Left lung (tissue), 10 donors: ENCODE results near the gene IQGAP3. TPM values are rescaled to one million over a fixed set of nuclear protein-coding genes. Genes with fewer than 3 reads are reported as not detected.
"Not testable (repeated sequence)": the region's sequence is repeated elsewhere in the genome, so short reads cannot be mapped to it uniquely, and the experiment has no call there.

Source experiments
- ATAC-seq: fragments of 200-7000 bp; cut with Tn5 transposase; one replicate; pipeline ENCODE4 v1.9.1; 2020; ENCODE audit warnings: moderate library complexity
- DNase-seq, 4 donors: peaks; one replicate each; pipeline ENCODE4 v3.0.0-alpha.2; 2013 to 2020
- H3K27ac ChIP-seq, 2 donors: fragments of 200-600 bp; sonication (generic) in 1 of 2; one replicate each; pipeline versions ENCODE4 v1.5.0 to v1.8.0; 2020 to 2021
- H3K27me3 ChIP-seq, 2 donors: fragments of 200-600 bp; sonication (generic) in 1 of 2; one replicate each; pipeline versions ENCODE4 v1.5.0 to v1.8.0; 2020 to 2021
- H3K36me3 ChIP-seq, 2 donors: fragments of 200-600 bp; sonication (generic) in 1 of 2; one replicate each; pipeline versions ENCODE4 v1.5.0 to v1.8.0; 2020 to 2021
- H3K4me1 ChIP-seq, 2 donors: fragments of 200-600 bp; one replicate each; pipeline ENCODE4 v1.8.0; 2021
- H3K4me3 ChIP-seq, 2 donors: fragments of 200-600 bp; sonication (generic) in 1 of 2; one replicate each; pipeline versions ENCODE4 v1.5.0 to v1.8.0; 2020 to 2021; ENCODE audit warnings: mild to moderate bottlenecking in 1 of 2
- H3K9me3 ChIP-seq, 2 donors: fragments of 200-600 bp; sonication (generic) in 1 of 2; one replicate each; pipeline versions ENCODE4 v1.5.0 to v1.8.0; 2020 to 2021
- intact Hi-C, 2 donors: fragments of 100-400 bp; cut with DNase I; formaldehyde crosslinking; loops; one replicate each; pipeline versions ENCODE4 v1.11.2 to v1.14.2; 2022
- polyA plus RNA-seq, 6 donors: library from polyadenylated mRNA; unstranded; fragments of 120-200 nt; gene quantifications; one replicate each; pipeline ENCODE4 v1.2.1, GENCODE V29; 2013; ENCODE audit not compliant: insufficient read length in 6 of 6
- total RNA-seq, 2 donors: library from RNA; stranded (reverse); fragmentation: NEBNext Ultra II Directional; extraction: Animal tissue kit (Norgen Biotek cat#: 25700); gene quantifications; one replicate each; pipeline ENCODE4 v1.2.1, GENCODE V29; 2021
- TF ChIP-seq, protein P1 (sequence below), 2 donors: fragments of 200-600 bp; sonication (generic) in 1 of 2; IDR thresholded peaks; one replicate each; pipeline versions ENCODE4 v1.5.0 to v1.8.0; 2021; ENCODE audit warnings: antibody characterized with exemption in 2 of 2
- donor health status: DM: no; HTN: yes; CAD: no.
- donor health status: DM: no; HTN: no; CAD: no.

Gene IQGAP3
- total and polyA plus RNA-seq, 8 donors = 2.8 to 26.7 (median 13.1) TPM

DNA sequence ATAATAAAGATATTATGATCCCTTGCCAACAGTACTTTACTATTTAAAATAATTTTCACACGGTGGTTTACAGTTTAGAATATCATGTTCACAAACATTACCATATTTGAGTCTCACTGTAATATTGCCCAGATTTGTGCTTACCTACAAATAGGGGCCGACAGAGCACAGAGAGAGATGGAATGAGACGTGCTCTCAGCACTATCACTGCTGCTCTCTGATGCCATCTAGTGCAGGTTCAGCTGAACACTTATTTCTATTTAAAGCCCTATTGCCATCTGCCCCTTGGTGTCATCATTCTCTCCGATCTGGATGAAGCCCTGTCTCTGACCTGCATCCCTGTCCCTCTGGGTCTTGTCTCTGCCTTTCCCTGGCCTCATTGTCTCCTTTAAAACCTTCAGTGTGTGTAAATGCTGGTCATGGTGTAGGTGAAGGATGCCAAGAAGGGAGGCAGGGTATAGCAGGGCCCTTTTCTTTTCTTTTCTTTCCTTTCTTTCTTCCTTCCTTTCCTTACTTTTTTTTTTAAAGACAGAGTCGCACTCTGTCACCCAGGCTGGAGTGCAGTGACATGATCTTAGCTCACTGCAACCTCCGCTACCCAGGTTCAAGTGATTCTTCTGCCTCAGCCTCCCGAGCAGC, 35.8 kb upstream of the IQGAP3 start:
- Histone ChIP-seq H3K4me3 (no peak overlapping the region), H3K9me3 (no peaks in the 10 kb centered on the region), H3K27me3 (peaks cover 0 to 37% of the 10 kb centered on the region in 2 donors), H3K4me1 (no peaks in the 10 kb centered on the region), H3K27ac (no peak overlapping the region), H3K36me3 (no peaks in the 10 kb centered on the region)
- DNase-seq = peak in 2 of 4 donors; percentile 35 to 65
- ATAC-seq = peak; percentile 98
- TF ChIP-seq, protein P1, sequence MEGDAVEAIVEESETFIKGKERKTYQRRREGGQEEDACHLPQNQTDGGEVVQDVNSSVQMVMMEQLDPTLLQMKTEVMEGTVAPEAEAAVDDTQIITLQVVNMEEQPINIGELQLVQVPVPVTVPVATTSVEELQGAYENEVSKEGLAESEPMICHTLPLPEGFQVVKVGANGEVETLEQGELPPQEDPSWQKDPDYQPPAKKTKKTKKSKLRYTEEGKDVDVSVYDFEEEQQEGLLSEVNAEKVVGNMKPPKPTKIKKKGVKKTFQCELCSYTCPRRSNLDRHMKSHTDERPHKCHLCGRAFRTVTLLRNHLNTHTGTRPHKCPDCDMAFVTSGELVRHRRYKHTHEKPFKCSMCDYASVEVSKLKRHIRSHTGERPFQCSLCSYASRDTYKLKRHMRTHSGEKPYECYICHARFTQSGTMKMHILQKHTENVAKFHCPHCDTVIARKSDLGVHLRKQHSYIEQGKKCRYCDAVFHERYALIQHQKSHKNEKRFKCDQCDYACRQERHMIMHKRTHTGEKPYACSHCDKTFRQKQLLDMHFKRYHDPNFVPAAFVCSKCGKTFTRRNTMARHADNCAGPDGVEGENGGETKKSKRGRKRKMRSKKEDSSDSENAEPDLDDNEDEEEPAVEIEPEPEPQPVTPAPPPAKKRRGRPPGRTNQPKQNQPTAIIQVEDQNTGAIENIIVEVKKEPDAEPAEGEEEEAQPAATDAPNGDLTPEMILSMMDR (IDR thresholded peaks at IDR 0.05) = peak; percentile 57 to 61
- intact Hi-C loops = loop anchor here in 1 of 2 donors (5.0 to 10.0 kb wide), 2 partner anchors 153 to 226 kb away; no protein-coding TSS in a partner anchor

DNA sequence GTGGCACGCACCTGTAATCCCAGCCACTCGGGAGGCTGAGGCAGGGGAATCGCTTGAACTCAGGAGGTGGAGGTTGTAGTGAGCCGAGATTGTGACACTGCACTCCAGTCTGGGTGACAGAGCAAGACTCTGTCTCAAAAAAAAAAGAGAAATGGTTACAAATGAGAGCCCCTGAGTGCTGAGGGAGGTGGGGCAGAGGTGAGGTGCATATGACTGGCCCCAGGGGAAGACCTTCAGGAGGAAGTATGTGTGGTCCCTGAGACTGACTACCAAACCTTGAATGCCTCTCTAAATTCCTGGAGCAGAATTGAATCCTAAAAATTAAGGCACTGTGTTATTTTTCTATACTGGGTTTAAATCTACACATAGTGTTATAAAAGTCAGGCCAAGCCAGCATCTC, 35.0 kb upstream of the IQGAP3 start:
- not testable (repeated sequence) for H3K4me3 ChIP-seq, ATAC-seq, H3K4me1 ChIP-seq, H3K9me3 ChIP-seq, DNase-seq, H3K27ac ChIP-seq, H3K36me3 ChIP-seq
- peaks cover 0 to 31% of the 10 kb centered on the region in 2 donors for H3K27me3 ChIP-seq
- intact Hi-C loops = loop anchor here in 1 of 2 donors (5.0 to 10.0 kb wide), 2 partner anchors 153 to 225 kb away; no protein-coding TSS in a partner anchor

DNA sequence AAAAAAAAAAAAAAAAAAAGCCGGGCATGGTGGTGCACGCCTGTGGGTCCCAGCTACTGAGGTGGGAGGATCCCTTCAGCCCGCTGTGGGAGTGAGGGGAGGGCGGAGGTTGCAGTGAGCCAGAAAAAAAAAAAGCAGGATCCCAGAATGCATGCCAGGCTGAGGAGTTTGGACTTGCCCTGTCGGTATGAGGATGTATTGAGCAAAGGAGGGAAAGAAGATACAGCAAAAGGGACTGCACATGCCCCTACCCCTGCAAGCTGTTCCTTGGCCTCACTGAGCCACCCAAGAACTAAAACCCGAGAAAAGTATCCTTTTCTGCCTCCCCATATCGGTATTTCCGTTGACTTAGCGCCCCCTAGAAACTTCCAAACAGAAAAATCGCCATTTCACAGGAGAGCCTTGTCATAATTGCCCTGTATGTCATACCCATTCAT, 30.2 kb upstream of the IQGAP3 start:
- Histone ChIP-seq H3K4me1 (peaks cover 10 to 27% of the 10 kb centered on the region in 2 donors), H3K4me3 (no peak overlapping the region), H3K27ac (no peak overlapping the region), H3K9me3 (no peaks in the 10 kb centered on the region), H3K27me3 (no peaks in the 10 kb centered on the region), H3K36me3 (peaks cover 0 to 15% of the 10 kb centered on the region in 2 donors)
- intact Hi-C loops = loop anchor here in 1 of 2 donors (10.0 kb wide), 1 partner anchor 148 kb away; no protein-coding TSS in a partner anchor
- TF ChIP-seq, protein P1 (IDR thresholded peaks at IDR 0.05) = no peak
- DNase-seq (no peak), ATAC-seq (no peak)

DNA sequence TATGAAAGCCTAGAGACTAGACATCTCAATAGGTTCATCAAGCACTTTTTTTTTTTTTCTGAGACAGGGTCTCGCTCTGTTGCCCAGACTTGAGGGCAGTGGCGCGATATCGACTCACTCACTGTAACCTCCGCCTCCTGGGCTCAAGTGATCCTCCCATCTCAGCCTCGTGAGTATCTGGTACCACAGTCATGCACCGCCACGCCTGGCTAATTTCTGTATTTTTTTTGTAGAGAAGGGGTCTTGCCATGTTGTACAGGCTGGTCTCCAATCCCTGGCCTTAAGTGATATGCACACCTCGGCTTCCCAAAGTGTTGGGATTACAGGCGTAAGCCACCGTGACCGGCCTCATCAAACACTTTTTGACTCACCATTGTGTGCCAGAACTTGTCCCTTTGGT, 29.5 kb upstream of the IQGAP3 start:
- no peaks in the 10 kb centered on the region for H3K27me3 ChIP-seq
- H3K4me1 ChIP-seq = peaks cover 10 to 27% of the 10 kb centered on the region in 2 donors
- H3K27ac ChIP-seq = peak overlapping the region; percentile 72 to 80
- ATAC-seq (no peak), DNase-seq (no peak)
- H3K9me3 ChIP-seq = no peaks in the 10 kb centered on the region
- H3K4me3 ChIP-seq = peak overlapping the region; percentile 64 to 77
- TF ChIP-seq, protein P1 (IDR thresholded peaks at IDR 0.05) = no peak
- H3K36me3 ChIP-seq = peaks cover 0 to 22% of the 10 kb centered on the region in 2 donors
- intact Hi-C loops = loop anchor here in 1 of 2 donors (10.0 kb wide), 1 partner anchor 147 kb away; no protein-coding TSS in a partner anchor

DNA sequence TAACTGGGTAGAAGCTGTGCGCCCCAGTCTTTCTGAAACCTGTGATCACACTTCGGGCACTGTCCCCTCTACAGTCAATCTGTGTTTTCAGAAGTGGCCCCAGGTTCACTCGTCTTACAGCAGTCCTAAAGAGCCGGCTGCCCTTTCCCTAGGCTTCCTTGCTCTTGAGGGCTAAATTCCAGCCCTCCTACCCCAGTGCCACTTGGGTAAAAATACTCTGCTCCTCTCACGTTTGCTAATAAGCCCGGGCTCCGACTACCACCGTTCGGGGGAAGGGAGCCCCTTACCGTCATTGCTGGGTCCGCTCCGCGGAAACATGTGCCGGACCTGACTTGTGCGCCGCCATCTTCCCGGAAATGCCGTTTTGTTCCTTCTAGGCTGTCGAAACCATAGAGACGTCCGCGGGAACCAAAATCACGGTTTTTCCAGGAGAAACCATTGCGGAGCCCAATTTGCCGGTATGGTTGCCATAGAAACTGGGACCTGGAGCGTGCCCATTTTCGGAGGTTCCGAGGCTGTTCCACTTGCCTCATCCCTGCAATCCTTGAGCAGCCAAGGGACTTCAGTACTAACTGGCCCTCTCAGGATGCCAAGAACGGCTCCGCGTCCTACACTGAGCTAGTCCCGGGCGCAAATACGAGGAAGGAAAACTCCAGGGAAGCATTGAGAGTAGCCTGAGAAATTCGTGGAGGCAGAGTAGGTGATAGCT, 28.9 kb upstream of the IQGAP3 start, which contains the start of gene GPATCH4:
TSS of gene GPATCH4 (minus strand) at position 358 of the 709 bp plus-strand sequence.
- Histone ChIP-seq H3K27me3 (no peaks in the 10 kb centered on the region), H3K27ac (peak within 1 kb of the TSS; percentile 72 to 80), H3K36me3 (peaks cover 0 to 28% of the 10 kb centered on the region in 2 donors), H3K4me3 (peak within 1 kb of the TSS; percentile 64 to 77), H3K4me1 (peaks cover 10 to 27% of the 10 kb centered on the region in 2 donors), H3K9me3 (no peaks in the 10 kb centered on the region)
- DNase-seq (peak; percentile 83 to 87 (median 84)), ATAC-seq (peak; percentile 93)
- TF ChIP-seq, protein P1 (IDR thresholded peaks at IDR 0.05) = no peak
- intact Hi-C loops = loop anchor here in 1 of 2 donors (10.0 kb wide), 1 partner anchor 146 kb away; no protein-coding TSS in a partner anchor
